ENCODE measurements around the gene PPP2R2C. TPM values are rescaled to one million over a fixed set of nuclear protein-coding genes. Genes with fewer than 3 reads are reported as not detected.

Gene PPP2R2C
- total and polyA plus RNA-seq, 9 of the 15 experiments (the other 6 are each of a cell fraction or from before 2014, with no cell fraction given): 0.04 to 0.06 TPM; not detected in 7

GRCh38 chr4:6278801-6279197 is 193.6 kb downstream of the PPP2R2C start (continued):
- TF ChIP-seq POLR2AphosphoS5 (IDR thresholded peaks at IDR 0.05; ENCODE audit: control insufficient read depth, insufficient read depth, low read depth, low read length) (peak; percentile 49; the same call in 1 of the 2 replicates), LCOR (CRISPR knock-in tag; IDR thresholded peaks at IDR 0.05) (no peak), ZNF395 (CRISPR knock-in tag; IDR thresholded peaks at IDR 0.05) (peak; percentile 77; the same call in 1 of the 2 replicates)

GRCh38 chr4:6277935-6278800 is 194.2 kb downstream of the PPP2R2C start:
- H3K36me3 ChIP-seq (ENCODE audit: control insufficient read depth, insufficient read depth, low read length): no peaks in the 10 kb centered on the region
- intact Hi-C loops (cut with micrococcal nuclease): no loop called here
- BruUV-seq (replicated peaks): no TSS peak
- H3K9me1 ChIP-seq (ENCODE audit: control insufficient read depth, insufficient read depth, low read length): no peaks in the 10 kb centered on the region
- peaks cover 11% of the 10 kb centered on the region; the same call in 1 of the 2 replicates for H4K20me1 ChIP-seq (replicated peaks; ENCODE audit: control insufficient read depth, insufficient read depth, low read length)
- H3K9ac ChIP-seq (ENCODE audit: insufficient read depth in 1 of 2, low read depth in 2 of 2, low read length in 2 of 2): no peak overlapping the region; a peak in 1 of 4 replicates
- CTCF ChIA-PET (ENCODE audit: low intra/inter-chr PET ratio): no interaction called here
- no peak overlapping the region for H2AFZ ChIP-seq (ENCODE audit: low read depth, low read length)
- no peaks in the 10 kb centered on the region for H3K79me2 ChIP-seq (ENCODE audit: control insufficient read depth, insufficient read depth, low read length)
- no peak overlapping the region for H3K4me2 ChIP-seq (ENCODE audit: insufficient read depth, low read length)
- DNase-seq (ENCODE audit: extremely low read depth in 1 of 4, low spot score in 3 of 4) (no peak), ATAC-seq (no peak), FAIRE-seq (no peak)
- H3K9me3 ChIP-seq (replicated peaks; ENCODE audit: control insufficient read depth, insufficient read depth, low read depth, low read length): no peaks in the 10 kb centered on the region
- peaks cover 0 to 5% of the 10 kb centered on the region in 2 experiments; a peak in 2 of 5 replicates for H3K4me1 ChIP-seq (replicated peaks in 1 of 2; ENCODE audit: control insufficient read depth in 2 of 2, insufficient read depth in 2 of 2, low read length in 2 of 2)
- POLR2A ChIA-PET: no interaction called here
- H3K4me3 ChIP-seq: no peak overlapping the region
- WGBS (ENCODE audit: insufficient coverage, low coverage, missing lambda C conversion rate): 1% methylated on average over 20 of the region's 21 CpGs
- no peak overlapping the region for H3K27ac ChIP-seq (ENCODE audit: extremely low read depth, low read depth, low read length)
- H3K27me3 ChIP-seq (ENCODE audit: control insufficient read depth in 2 of 2, insufficient read depth in 2 of 2, low read length in 2 of 2): peaks cover 3 to 70% of the 10 kb centered on the region in 2 experiments; a peak in 3 of 5 replicates
- in situ Hi-C loops (cut with MboI): no loop called here
- TF ChIP-seq ARID3A (IDR thresholded peaks at IDR 0.05; ENCODE audit: borderline replicate concordance, low read depth, low read length) (no peak), MXI1 (IDR thresholded peaks at IDR 0.05; ENCODE audit: low read depth, low read length) (no peak), FOS (IDR thresholded peaks at IDR 0.05; ENCODE audit: extremely low read depth, insufficient read length) (no peak), XRCC3 (IDR thresholded peaks at IDR 0.05) (no peak)
